CD8-positive, alpha-beta memory T cell (primary cell): ENCODE measurements around the gene TRIM21. TPM values are rescaled to one million over a fixed set of nuclear protein-coding genes. Genes with fewer than 3 reads are reported as not detected.
"Not testable (repeated sequence)": the region's sequence is repeated elsewhere in the genome, so short reads cannot be mapped to it uniquely, and the experiment has no call there.

ENCODE experiments used
- CTCF ChIA-PET: fragments of 350-600 bp; sonication (Branson Sonifier 250); formaldehyde crosslinking; loops from one replicate; lab custom pipeline; 2021; ENCODE audit warnings: antibody characterized with exemption; lab: Charles Lee
- POLR2A ChIA-PET: fragments of 350-600 bp; sonication (Branson Sonifier 250); formaldehyde crosslinking; loops from one replicate; lab custom pipeline; 2021; ENCODE audit warnings: antibody characterized with exemption; lab: Charles Lee
- DNase-seq, 5 donors: peaks; one replicate each; pipeline versions ENCODE4 v3.0.0 to v3.0.0-alpha.2; 2020 to 2022; ENCODE audit warnings: mixed read lengths in 1 of 5
- H3K27ac ChIP-seq: one replicate; pipeline ENCODE4 v1.7.0; 2013; ENCODE audit warnings: low read depth, mild to moderate bottlenecking, low read length, moderate library complexity
- H3K27me3 ChIP-seq: 2 replicates; pipeline ENCODE4 v1.7.0; 2013; ENCODE audit warnings: low read length, mild to moderate bottlenecking; ENCODE audit not compliant: insufficient read depth, poor library complexity, severe bottlenecking
- H3K36me3 ChIP-seq: 2 replicates; pipeline ENCODE4 v1.7.0; 2013; ENCODE audit warnings: mild to moderate bottlenecking, low read length, moderate library complexity; ENCODE audit not compliant: insufficient read depth
- H3K4me1 ChIP-seq: 2 replicates; pipeline ENCODE4 v1.7.0; 2013; ENCODE audit warnings: mild to moderate bottlenecking, low read length, moderate library complexity; ENCODE audit not compliant: insufficient read depth
- H3K4me3 ChIP-seq: 2 replicates; pipeline ENCODE4 v1.7.0; 2013; ENCODE audit warnings: mild to moderate bottlenecking, low read length
- H3K9me3 ChIP-seq: 2 replicates; pipeline ENCODE4 v1.7.0; 2013; ENCODE audit warnings: mild to moderate bottlenecking, low read length
- H3K27ac Mint-ChIP-seq, 8 donors: one replicate each; pipeline ENCODE4 v1.8.0; 2020 to 2021; ENCODE audit warnings: mixed read lengths in 8 of 8, mild to moderate bottlenecking in 6 of 8, inconsistent platforms in 3 of 8, moderate library complexity in 3 of 8
- H3K27me3 Mint-ChIP-seq, 2 donors: one replicate each; pipeline ENCODE4 v1.8.0; 2020 to 2021; ENCODE audit warnings: mixed read lengths in 2 of 2, mild to moderate bottlenecking in 1 of 2, moderate library complexity in 1 of 2
- H3K36me3 Mint-ChIP-seq, 3 donors: one replicate each; pipeline ENCODE4 v1.8.0; 2020 to 2021; ENCODE audit warnings: mixed read lengths in 3 of 3, inconsistent platforms in 1 of 3, mild to moderate bottlenecking in 1 of 3
- H3K4me1 Mint-ChIP-seq, 3 donors: one replicate each; pipeline ENCODE4 v1.8.0; 2020 to 2021; ENCODE audit warnings: mixed read lengths in 3 of 3, inconsistent platforms in 1 of 3, mild to moderate bottlenecking in 1 of 3
- H3K4me3 Mint-ChIP-seq, 7 donors: one replicate each; pipeline ENCODE4 v1.8.0; 2020 to 2021; ENCODE audit warnings: mixed read lengths in 7 of 7, mild to moderate bottlenecking in 6 of 7, moderate library complexity in 4 of 7, inconsistent platforms in 2 of 7
- H3K9me3 Mint-ChIP-seq, 5 donors: one replicate each; pipeline ENCODE4 v1.8.0; 2020 to 2022; ENCODE audit warnings: mixed read lengths in 5 of 5, mild to moderate bottlenecking in 3 of 5, moderate library complexity in 2 of 5, inconsistent platforms in 1 of 5
- polyA plus RNA-seq: library from polyadenylated mRNA; unstranded; fragments of 300-500 nt; fragmentation: Illumina TruSeq; gene quantifications from one replicate; pipeline ENCODE4 v1.2.3, GENCODE V29; 2021
- total RNA-seq, 2 experiments: library from RNA; stranded (reverse); gene quantifications; one replicate each; pipeline ENCODE4 v1.2.3, GENCODE V29; 2021

Gene TRIM21
- total and polyA plus RNA-seq, 3 experiments from 2014 or later, result 22.8 to 56.5 (median 23.9) TPM

DNA sequence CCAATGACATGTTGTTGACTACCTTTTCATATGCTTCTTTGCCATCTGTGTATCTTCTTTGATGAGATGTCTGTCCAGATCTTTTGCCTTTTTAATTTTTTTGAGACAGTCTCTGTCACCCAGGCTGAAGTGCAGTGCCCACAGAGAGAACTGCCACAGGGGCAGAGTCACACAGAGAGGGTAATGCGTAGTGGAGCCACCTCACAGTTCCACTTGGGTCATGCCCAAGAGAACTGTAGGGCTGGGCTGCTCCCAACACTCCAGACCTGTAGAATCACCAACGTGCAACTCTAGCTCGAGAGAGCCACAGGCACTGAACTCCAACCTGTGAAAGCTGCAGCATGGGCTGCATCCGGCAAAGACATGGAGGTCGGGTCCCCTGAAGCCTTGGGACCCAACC is 45.4 kb downstream of the TRIM21 start:
- H3K27ac Mint-ChIP-seq, H3K4me3 ChIP-seq, POLR2A ChIA-PET, H3K4me1 Mint-ChIP-seq, CTCF ChIA-PET, H3K9me3 Mint-ChIP-seq, H3K4me1 ChIP-seq, H3K36me3 ChIP-seq, H3K9me3 ChIP-seq, H3K27me3 ChIP-seq, H3K27ac ChIP-seq, H3K27me3 Mint-ChIP-seq, DNase-seq, H3K4me3 Mint-ChIP-seq, H3K36me3 Mint-ChIP-seq: not testable (repeated sequence)

DNA sequence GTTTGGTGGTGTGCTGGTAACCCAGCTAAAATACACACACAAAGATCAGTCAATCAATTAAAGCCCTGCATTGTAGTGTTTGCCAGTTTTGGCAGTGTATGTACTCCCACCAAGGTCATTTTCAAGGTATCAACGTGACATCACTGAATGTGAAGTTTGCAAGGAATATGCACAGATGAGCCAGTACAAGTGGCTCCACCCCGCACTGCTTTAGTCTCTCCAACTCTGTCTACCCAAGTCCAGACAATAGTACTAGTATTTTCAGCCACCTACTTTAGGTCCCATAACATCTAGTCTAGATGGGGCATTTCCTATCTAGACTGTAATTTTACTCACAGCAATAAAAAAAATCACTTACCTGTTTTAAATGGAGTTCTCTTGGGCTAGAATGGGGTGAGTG is 48.1 kb downstream of the TRIM21 start:
- H3K4me1 ChIP-seq, POLR2A ChIA-PET, H3K9me3 Mint-ChIP-seq, DNase-seq, H3K36me3 ChIP-seq, H3K27me3 Mint-ChIP-seq, H3K4me1 Mint-ChIP-seq, H3K36me3 Mint-ChIP-seq, H3K27me3 ChIP-seq, H3K27ac Mint-ChIP-seq, CTCF ChIA-PET, H3K4me3 Mint-ChIP-seq, H3K4me3 ChIP-seq, H3K27ac ChIP-seq, H3K9me3 ChIP-seq: not testable (repeated sequence)

Other genes starting within 250 kb of the TRIM21 start
- not detected for gene OR52B4, start 25.3 kb downstream of the TRIM21 start, total RNA-seq
- gene OR52B4, start 25.3 kb downstream of the TRIM21 start, polyA plus RNA-seq, result not detected
- gene OR52K2, start 55.6 kb upstream of the TRIM21 start, total RNA-seq, result not detected
- not detected for gene OR52K2, start 55.6 kb upstream of the TRIM21 start, polyA plus RNA-seq
- gene OR52K1, start 88.9 kb upstream of the TRIM21 start, total RNA-seq, result not detected
- gene OR52K1, start 88.9 kb upstream of the TRIM21 start, polyA plus RNA-seq, result not detected
- not detected for gene OR52M1, start 151.5 kb upstream of the TRIM21 start, total RNA-seq
- not detected for gene OR52M1, start 151.5 kb upstream of the TRIM21 start, polyA plus RNA-seq
- not detected for gene OR52I2, start 188.0 kb upstream of the TRIM21 start, total RNA-seq
- not detected for gene OR52I2, start 188.0 kb upstream of the TRIM21 start, polyA plus RNA-seq
- gene OR52I1, start 200.3 kb upstream of the TRIM21 start, total RNA-seq, result not detected
- gene OR52I1, start 200.3 kb upstream of the TRIM21 start, polyA plus RNA-seq, result not detected
- 10 to 100 TPM; 11.8 to 12.2 TPM for gene TRIM68, start 214.5 kb upstream of the TRIM21 start, total RNA-seq
- gene TRIM68, start 214.5 kb upstream of the TRIM21 start, polyA plus RNA-seq, result 14.9 TPM
- gene OR51D1, start 243.8 kb upstream of the TRIM21 start, total RNA-seq, result not detected
- not detected for gene OR51D1, start 243.8 kb upstream of the TRIM21 start, polyA plus RNA-seq